Right lobe of liver (tissue), 4 donors: ENCODE data around the gene FGF3.

Experiments used
- CTCF ChIP-seq, 4 donors: fragments of 200-600 bp in 3 of 4; fragments of 450-650 bp in 1 of 4; IDR thresholded peaks; one replicate each; pipeline versions ENCODE4 v1.5.1 to v1.8.0; 2016 to 2022; ENCODE audit warnings: antibody characterized with exemption in 4 of 4, mild to moderate bottlenecking in 2 of 4
- POLR2A ChIP-seq: fragments of 450-650 bp; IDR thresholded peaks from one replicate; pipeline ENCODE4 v1.6.1; 2017; ENCODE audit warnings: antibody characterized with exemption, mild to moderate bottlenecking
- donor health status: DM: no; HTN: no; CAD: no.
- donor health status: DM: no; HTN: no; CAD: no.
- donor health status: DM: no; HTN: yes; CAD: no.

GRCh38 chr11:69825037-69825834 is 6.0 kb upstream of the FGF3 start:
- TF ChIP-seq POLR2A (no peak), CTCF (IDR thresholded peaks at IDR 0.05) (no peak)
